Naive thymus-derived CD8-positive, alpha-beta T cell (primary cell): ENCODE results near the gene TNFRSF14. TPM values are rescaled to one million over a fixed set of nuclear protein-coding genes. Genes with fewer than 3 reads are reported as not detected.
"Not testable (repeated sequence)": the region's sequence is repeated elsewhere in the genome, so short reads cannot be mapped to it uniquely, and the experiment has no call there.

Source experiments
- ATAC-seq, 2 donors: fragments of 150-1000 bp; cut with Tn5 transposase in 1 of 2; sonication (Bioruptor Pico), chemical (Tn5 transposase) in 1 of 2; 1 replicate in 1 of 2; 2 replicates in 1 of 2; pipeline ENCODE4 v1.10.0; 2021; ENCODE audit warnings: mild to moderate bottlenecking in 2 of 2, moderate library complexity in 2 of 2
- POLR2A ChIA-PET: fragments of 350-600 bp; sonication (Branson Sonifier 250); formaldehyde crosslinking; loops from one replicate; lab custom pipeline; 2021; ENCODE audit warnings: antibody characterized with exemption; lab: Charles Lee
- DNase-seq, 10 donors: peaks; one replicate each; pipeline versions ENCODE4 v3.0.0 to v3.0.0-alpha.2; 2020 to 2022
- H3K27ac Mint-ChIP-seq, 10 donors: one replicate each; pipeline ENCODE4 v1.8.0; 2020 to 2022; ENCODE audit warnings: mild to moderate bottlenecking in 10 of 10, mixed read lengths in 10 of 10, moderate library complexity in 4 of 10, inconsistent platforms in 1 of 10
- H3K27me3 Mint-ChIP-seq, 5 donors: one replicate each; pipeline ENCODE4 v1.8.0; 2021 to 2022; ENCODE audit warnings: mixed read lengths in 5 of 5
- H3K36me3 Mint-ChIP-seq, 3 donors: one replicate each; pipeline ENCODE4 v1.8.0; 2020 to 2022; ENCODE audit warnings: mixed read lengths in 3 of 3, mild to moderate bottlenecking in 2 of 3, inconsistent platforms in 1 of 3
- H3K4me1 Mint-ChIP-seq, 4 donors: one replicate each; pipeline ENCODE4 v1.8.0; 2021 to 2022; ENCODE audit warnings: mixed read lengths in 4 of 4
- H3K4me3 Mint-ChIP-seq, 10 donors: one replicate each; pipeline ENCODE4 v1.8.0; 2020 to 2022; ENCODE audit warnings: mild to moderate bottlenecking in 10 of 10, mixed read lengths in 10 of 10, moderate library complexity in 6 of 10, inconsistent platforms in 1 of 10
- H3K9me3 Mint-ChIP-seq, 9 donors: one replicate each; pipeline ENCODE4 v1.8.0; 2020 to 2022; ENCODE audit warnings: mixed read lengths in 9 of 9, mild to moderate bottlenecking in 3 of 9, inconsistent platforms in 1 of 9, moderate library complexity in 1 of 9
- polyA plus RNA-seq, 3 donors: library from polyadenylated mRNA; unstranded; fragments of 300-500 nt; fragmentation: Illumina TruSeq; gene quantifications; one replicate each; pipeline ENCODE4 v1.2.3, GENCODE V29; 2021
- total RNA-seq, 8 experiments: library from RNA in 2 of 8; stranded (reverse) in 2 of 8; gene quantifications; one replicate each; pipeline ENCODE4 v1.2.3 and lab custom pipeline; 2021 to 2026

TNFRSF14 gene
- total and polyA plus RNA-seq, 5 experiments from 2014 or later: 45.8 to 190 (median 61.6) TPM

DNA sequence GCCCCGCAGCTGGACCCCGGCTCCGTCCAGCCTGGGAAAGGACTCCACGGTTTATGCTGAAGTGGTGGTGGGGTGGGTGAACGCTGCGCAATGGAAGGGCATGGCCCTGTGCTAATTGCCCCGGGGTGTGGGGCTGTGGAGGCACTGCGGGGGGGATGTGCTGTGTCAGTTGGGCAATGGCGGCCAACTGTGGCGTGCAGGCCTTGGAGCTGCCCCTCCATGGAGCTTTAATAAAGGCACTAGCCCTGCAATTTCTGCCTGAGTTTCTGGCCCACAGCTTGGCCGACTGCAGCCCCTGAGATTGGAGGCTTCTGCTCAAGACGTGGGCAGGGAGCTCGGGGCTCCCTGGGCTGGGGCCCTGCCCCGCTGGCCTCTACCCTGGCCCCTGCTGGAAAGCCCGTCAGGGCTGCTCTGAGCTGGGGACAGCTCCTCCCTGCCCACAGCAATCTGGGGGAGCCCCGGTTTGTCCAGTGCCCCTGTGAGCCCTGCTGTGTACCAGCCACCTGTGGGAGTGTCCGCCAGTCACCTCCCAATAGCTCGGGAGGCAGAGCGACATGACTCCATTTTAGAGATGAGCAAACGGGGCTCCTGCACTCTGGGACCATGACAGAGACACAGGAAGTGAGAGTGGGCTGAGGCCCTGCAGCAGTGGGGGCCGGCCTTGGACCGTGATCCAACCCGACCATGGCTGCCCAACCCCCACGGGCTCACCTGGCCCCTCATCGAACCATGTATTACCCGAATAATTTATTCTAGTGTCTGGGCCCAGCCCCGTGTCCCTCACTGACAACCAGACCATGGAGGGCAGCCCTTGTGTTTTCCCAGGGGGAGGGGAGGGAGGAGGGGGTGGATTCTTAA, 8.7 kb upstream of the TNFRSF14 start:
- Mint-ChIP-seq H3K27me3 (no peaks in the 10 kb centered on the region), H3K4me3 (peak overlapping the region; percentile 86 to 96 (median 93)), H3K9me3 (no peaks in the 10 kb centered on the region), H3K36me3 (no peaks in the 10 kb centered on the region), H3K4me1 (peaks cover 6 to 45% (median 36%) of the 10 kb centered on the region in 4 donors), H3K27ac (peak overlapping the region; percentile 93 to 99 (median 98))
- POLR2A ChIA-PET: interaction anchor here (0.8 to 13.3 kb wide), 25 partner anchors 9 to 352 kb away, joined by 3 to 528 read pairs (median 10); partner anchors contain the start of genes FAAP20, HES5, MORN1 and PANK4
- peak in 9 of 10 donors; percentile 34 to 75 (median 53) for DNase-seq
- peak; percentile 20 to 36 for ATAC-seq

DNA sequence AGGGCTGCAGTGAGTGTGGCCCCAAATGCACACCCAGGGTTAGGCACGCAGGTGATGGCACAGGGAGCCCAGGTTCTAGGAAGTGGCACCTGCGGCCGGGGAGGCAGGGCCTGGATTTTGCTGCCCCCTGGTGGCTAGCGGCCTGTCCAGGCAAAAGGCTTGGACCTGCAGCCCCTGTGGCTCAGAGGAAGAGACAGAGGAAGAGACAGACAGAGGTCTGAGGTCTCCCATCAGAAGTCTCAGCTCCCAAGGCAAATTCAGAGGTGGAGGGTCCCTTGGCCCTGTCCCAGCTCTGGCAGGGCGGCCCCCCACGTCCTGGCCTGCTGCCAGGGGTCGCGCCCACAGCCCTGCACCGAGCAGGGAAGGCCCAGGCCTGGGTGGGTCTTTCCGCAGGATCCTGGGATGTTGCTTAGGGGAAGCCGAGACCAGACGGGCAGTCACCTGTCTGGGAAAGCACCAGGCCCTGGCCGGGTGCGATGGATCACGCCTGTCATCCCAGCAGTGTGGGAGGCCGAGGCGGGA, 8.0 kb upstream of the TNFRSF14 start:
- POLR2A ChIA-PET: interaction anchor here (0.7 to 13.3 kb wide), 29 partner anchors 8 to 353 kb away, joined by 3 to 528 read pairs (median 10); partner anchors contain the start of genes FAAP20, HES5, MORN1 and PANK4

DNA sequence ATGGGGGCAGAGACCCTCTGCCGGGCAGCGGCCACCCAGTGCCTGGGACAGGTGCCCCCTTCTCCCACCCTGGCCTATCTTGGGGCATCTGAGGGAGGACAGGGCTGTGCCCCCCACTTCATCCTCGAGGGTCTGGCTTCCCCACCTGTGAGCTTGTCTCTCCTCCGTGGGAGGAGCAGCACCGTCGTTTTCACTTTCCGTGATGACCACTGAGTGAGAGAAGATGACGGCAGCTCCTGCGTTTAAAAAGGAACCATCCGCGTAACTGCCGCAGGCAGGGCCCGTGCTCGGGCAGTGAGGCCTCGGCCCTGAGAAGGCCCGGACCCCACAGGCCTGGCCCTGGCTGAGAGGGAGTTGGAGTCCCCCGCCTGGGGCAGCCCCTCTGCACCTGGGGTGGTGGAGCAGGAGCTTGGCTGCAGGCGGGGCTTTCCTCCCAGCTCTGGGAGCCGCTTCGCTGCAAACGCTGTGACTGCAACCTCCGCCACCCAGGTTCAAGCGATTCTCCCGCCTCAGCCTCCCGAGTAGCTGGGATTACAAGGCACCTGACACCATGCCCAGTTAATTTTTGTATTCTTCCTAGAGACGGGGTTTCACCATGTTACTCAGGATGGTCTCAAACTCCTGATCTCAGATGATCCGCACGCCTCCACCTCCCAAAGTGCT, 6.7 kb upstream of the TNFRSF14 start:
- DNase-seq, H3K36me3 Mint-ChIP-seq, H3K9me3 Mint-ChIP-seq, ATAC-seq, H3K27me3 Mint-ChIP-seq: not testable (repeated sequence)
- Mint-ChIP-seq H3K27ac (peak overlapping the region; percentile 96 to 99 (median 98)), H3K4me3 (peak overlapping the region in 8 of 10 donors; percentile 52 to 96 (median 92)), H3K4me1 (peaks cover 9 to 45% (median 34%) of the 10 kb centered on the region in 4 donors)
- POLR2A ChIA-PET: interaction anchor here (0.7 to 13.3 kb wide), 12 partner anchors 12 to 158 kb away, joined by 3 to 528 read pairs (median 14); partner anchors contain the start of genes HES5, MORN1, PANK4 and PRXL2B

More for the DNA sequence above, 8.0 kb upstream of the TNFRSF14 start:
- DNase-seq (peak; percentile 62 to 89 (median 79)), ATAC-seq (peak; percentile 20 to 22)
- H3K9me3 Mint-ChIP-seq: no peaks in the 10 kb centered on the region
- H3K4me3 Mint-ChIP-seq: peak overlapping the region; percentile 86 to 96 (median 93)
- H3K27ac Mint-ChIP-seq: peak overlapping the region; percentile 96 to 99 (median 98)
- no peaks in the 10 kb centered on the region for H3K27me3 Mint-ChIP-seq
- H3K36me3 Mint-ChIP-seq: no peaks in the 10 kb centered on the region
- peaks cover 6 to 45% (median 36%) of the 10 kb centered on the region in 4 donors for H3K4me1 Mint-ChIP-seq

DNA sequence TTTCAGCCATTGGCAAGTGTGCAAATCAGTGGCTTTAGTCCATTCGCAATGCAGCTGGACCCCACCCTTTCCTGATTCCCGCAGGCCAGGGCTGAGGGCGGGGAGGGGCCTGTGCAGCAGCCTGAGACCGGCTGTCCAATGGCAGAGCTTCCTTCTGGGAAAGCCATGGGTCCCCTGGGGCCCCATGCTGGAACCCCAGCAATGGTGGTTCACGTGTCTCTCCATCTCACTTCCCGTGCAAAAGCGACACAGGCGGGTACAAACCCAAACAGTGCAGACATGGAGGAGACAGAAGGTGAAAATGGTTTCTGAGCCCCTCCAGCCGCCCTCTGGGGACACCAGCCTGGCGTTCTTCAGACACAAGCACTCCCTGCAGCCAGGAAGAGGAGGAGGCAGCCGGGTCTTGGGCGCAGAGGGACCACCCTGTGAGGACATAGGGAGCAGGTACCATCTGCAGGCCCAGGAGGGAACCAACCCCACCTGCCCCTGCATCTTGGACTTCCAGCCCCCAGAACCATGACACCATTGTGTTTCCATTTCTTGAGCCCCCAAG, 5.8 kb upstream of the TNFRSF14 start:
- not testable (repeated sequence) for DNase-seq, H3K36me3 Mint-ChIP-seq, ATAC-seq, H3K9me3 Mint-ChIP-seq, H3K27me3 Mint-ChIP-seq
- Mint-ChIP-seq H3K4me3 (peak overlapping the region in 1 of 10 donors; percentile 40), H3K27ac (peak overlapping the region in 8 of 10 donors; percentile 79 to 97 (median 84)), H3K4me1 (peaks cover 14 to 45% (median 39%) of the 10 kb centered on the region in 4 donors)
- POLR2A ChIA-PET: interaction anchor here (7.4 to 13.3 kb wide), 2 partner anchors 20 to 35 kb away, joined by 139 to 528 read pairs; partner anchors contain the start of genes HES5, PANK4 and PRXL2B

DNA sequence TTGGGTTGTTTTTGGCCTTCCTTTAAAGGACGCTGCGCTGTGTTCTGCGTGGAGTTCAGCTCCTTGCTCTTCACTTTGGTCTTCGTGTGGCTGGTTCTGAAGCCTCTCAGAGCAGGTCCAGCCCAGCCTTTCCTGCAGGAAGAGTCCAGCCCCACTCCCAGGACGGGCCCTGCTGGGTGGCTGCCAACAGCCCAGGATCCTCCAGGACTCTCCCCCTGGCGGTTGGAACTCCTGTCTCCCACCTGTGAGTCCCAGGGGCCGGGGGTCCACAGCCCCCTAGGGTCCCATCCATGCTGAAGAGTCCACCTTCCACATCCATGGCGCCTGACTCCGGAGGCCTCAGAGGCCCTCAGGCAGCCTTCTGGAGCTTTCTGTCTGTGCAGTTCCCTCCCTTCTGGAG, 4.6 kb upstream of the TNFRSF14 start:
- H3K36me3 Mint-ChIP-seq, H3K9me3 Mint-ChIP-seq, H3K4me3 Mint-ChIP-seq, DNase-seq, POLR2A ChIA-PET, ATAC-seq, H3K27me3 Mint-ChIP-seq: not testable (repeated sequence)
- H3K4me1 Mint-ChIP-seq: peaks cover 17 to 52% (median 50%) of the 10 kb centered on the region in 4 donors
- H3K27ac Mint-ChIP-seq: peak overlapping the region in 8 of 10 donors; percentile 65 to 96 (median 81)

- Mint-ChIP-seq H3K36me3 (peaks cover 0 to 4% (median 0%) of the 10 kb centered on the region in 3 donors), H3K27me3 (no peaks in the 10 kb centered on the region), H3K4me3 (no peak overlapping the region), H3K4me1 (peaks cover 16 to 52% (median 50%) of the 10 kb centered on the region in 4 donors), H3K27ac (peak overlapping the region in 8 of 10 donors; percentile 9 to 83 (median 50)), H3K9me3 (no peaks in the 10 kb centered on the region)
- DNase-seq (no peak), ATAC-seq (no peak)
- POLR2A ChIA-PET: no interaction called here
Observed at GRCh38 chr1:2552189-2552588, 4.0 kb upstream of the TNFRSF14 start.

GRCh38 chr1:2553076-2553475, 3.1 kb upstream of the TNFRSF14 start:
- H3K9me3 Mint-ChIP-seq, POLR2A ChIA-PET, DNase-seq, H3K36me3 Mint-ChIP-seq, H3K4me3 Mint-ChIP-seq, ATAC-seq, H3K27me3 Mint-ChIP-seq, H3K27ac Mint-ChIP-seq: not testable (repeated sequence)
- H3K4me1 Mint-ChIP-seq: peaks cover 19 to 57% (median 53%) of the 10 kb centered on the region in 4 donors

- peak in 1 of 10 donors; percentile 62 for DNase-seq
- Mint-ChIP-seq H3K27ac (peak overlapping the region in 8 of 10 donors; percentile 76 to 99 (median 95)), H3K36me3 (peaks cover 0 to 6% (median 4%) of the 10 kb centered on the region in 3 donors), H3K9me3 (no peaks in the 10 kb centered on the region), H3K27me3 (no peaks in the 10 kb centered on the region), H3K4me3 (peak overlapping the region in 7 of 10 donors; percentile 6 to 98 (median 54)), H3K4me1 (peaks cover 18 to 58% (median 54%) of the 10 kb centered on the region in 4 donors)
- POLR2A ChIA-PET: interaction anchor here (0.5 to 11.9 kb wide), 7 partner anchors 7 to 284 kb away, joined by 5 to 408 read pairs (median 22); partner anchors contain the start of genes PANK4, PEX10 and PRXL2B
- no peak for ATAC-seq
Observed at GRCh38 chr1:2553871-2554620, 2.1 kb upstream of the TNFRSF14 start.

GRCh38 chr1:2554621-2555387, 1.4 kb upstream of the TNFRSF14 start:
- Mint-ChIP-seq H3K9me3 (no peaks in the 10 kb centered on the region), H3K4me1 (peaks cover 21 to 56% (median 50%) of the 10 kb centered on the region in 4 donors)

GRCh38 chr1:2555634-2556276, 416 bp upstream of the TNFRSF14 start:
- peak overlapping the region; percentile 91 to 99 (median 98) for H3K4me3 Mint-ChIP-seq
- H3K27me3 Mint-ChIP-seq: no peaks in the 10 kb centered on the region
- peaks cover 0 to 19% (median 4%) of the 10 kb centered on the region in 3 donors for H3K36me3 Mint-ChIP-seq
- peak overlapping the region; percentile 93 to 99 (median 98) for H3K27ac Mint-ChIP-seq
- ATAC-seq: peak; percentile 50 to 67
- no peaks in the 10 kb centered on the region for H3K9me3 Mint-ChIP-seq
- H3K4me1 Mint-ChIP-seq: peaks cover 24 to 57% (median 46%) of the 10 kb centered on the region in 4 donors
- DNase-seq: peak; percentile 58 to 88 (median 70)
- POLR2A ChIA-PET: interaction anchor here (0.6 to 11.9 kb wide), 20 partner anchors 9 to 366 kb away, joined by 3 to 408 read pairs (median 6); partner anchors contain the start of genes FAAP20, MORN1, PANK4 and PEX10

More at GRCh38 chr1:2554621-2555387, 1.4 kb upstream of the TNFRSF14 start:
- H3K27me3 Mint-ChIP-seq: no peaks in the 10 kb centered on the region
- peak; percentile 50 to 52 for ATAC-seq
- H3K27ac Mint-ChIP-seq: peak overlapping the region; percentile 76 to 99 (median 98)
- POLR2A ChIA-PET: interaction anchor here (0.5 to 11.9 kb wide), 10 partner anchors 8 to 360 kb away, joined by 5 to 408 read pairs (median 21); partner anchors contain the start of genes FAAP20, PANK4, PEX10 and PRXL2B
- DNase-seq: peak; percentile 59 to 89 (median 70)
- H3K4me3 Mint-ChIP-seq: peak overlapping the region; percentile 45 to 99 (median 98)
- peaks cover 0 to 12% (median 4%) of the 10 kb centered on the region in 3 donors for H3K36me3 Mint-ChIP-seq
